Measurements from ENCODE around the gene OR52A5.
"Not testable (repeated sequence)": the region's sequence is repeated elsewhere in the genome, so short reads cannot be mapped to it uniquely, and the experiment has no call there.

Gene OR52A5

GRCh38 chr11:5137996-5138395, at the start of gene OR52A5:
Gene OR52A5, minus strand, starts transcription at chr11:5138356. Its CDS starts 5,714 bp downstream, at chr11:5132642.
- no peak for DNase-seq

GRCh38 chr11:5178046-5178837, 40.1 kb upstream of the OR52A5 start:
- DNase-seq, result no peak

GRCh38 chr11:5174934-5175333, 36.8 kb upstream of the OR52A5 start:
- no peak for DNase-seq

- no peak for DNase-seq
Measured at GRCh38 chr11:5171856-5172255, 33.7 kb upstream of the OR52A5 start.

GRCh38 chr11:5165898-5166297, 27.7 kb upstream of the OR52A5 start:
- not testable (repeated sequence) for DNase-seq

- DNase-seq, result not testable (repeated sequence)
Measured at GRCh38 chr11:5164807-5165206, 26.7 kb upstream of the OR52A5 start.

- DNase-seq, result not testable (repeated sequence)
Measured at GRCh38 chr11:5161045-5161444, 22.9 kb upstream of the OR52A5 start.

GRCh38 chr11:5160217-5160616, 22.1 kb upstream of the OR52A5 start:
- not testable (repeated sequence) for DNase-seq

GRCh38 chr11:5159806-5160205, 21.6 kb upstream of the OR52A5 start:
- no peak for DNase-seq

- DNase-seq, result no peak
Measured at GRCh38 chr11:5154657-5155056, 16.5 kb upstream of the OR52A5 start, which contains the start of gene OR52A1. Gene OR52A1, minus strand, starts transcription at chr11:5154757. Its CDS starts 2,388 bp downstream, at chr11:5152369.

- DNase-seq, result no peak
Measured at GRCh38 chr11:5153574-5154431, 15.6 kb upstream of the OR52A5 start.

GRCh38 chr11:5151713-5152153, 13.6 kb upstream of the OR52A5 start:
- DNase-seq, result no peak

GRCh38 chr11:5144206-5144605, 6.0 kb upstream of the OR52A5 start:
- DNase-seq, result not testable (repeated sequence)

GRCh38 chr11:5137014-5137413, 1.1 kb downstream of the OR52A5 start:
- DNase-seq, result no peak

GRCh38 chr11:5136261-5136660, 1.9 kb downstream of the OR52A5 start:
- no peak for DNase-seq

- DNase-seq, result no peak
Measured at GRCh38 chr11:5131584-5132335, 6.4 kb downstream of the OR52A5 start.

- DNase-seq, result no peak
Measured at GRCh38 chr11:5129457-5129877, 8.7 kb downstream of the OR52A5 start.

- no peak for DNase-seq
Measured at GRCh38 chr11:5124891-5125620, 13.1 kb downstream of the OR52A5 start.

- DNase-seq, result peak; percentile 48
Measured at GRCh38 chr11:5123802-5124521, 14.2 kb downstream of the OR52A5 start.

GRCh38 chr11:5118893-5119292, 19.3 kb downstream of the OR52A5 start:
- no peak for DNase-seq

GRCh38 chr11:5117588-5117987, 20.6 kb downstream of the OR52A5 start:
- no peak for DNase-seq

All from CD4-positive, alpha-beta T cell treated with Interleukin-12 subunit alpha and Interleukin-12 subunit beta, for 1 hour (primary cell).